Type B pancreatic cell (in vitro differentiated cells): ENCODE measurements around the gene TMCC1. TPM values are rescaled to one million over a fixed set of nuclear protein-coding genes. Genes with fewer than 3 reads are reported as not detected.
A peak's percentile ranks its signal among the peaks of the same experiment; 100 is the strongest.

Experiments
- DNase-seq: peaks from one replicate; pipeline ENCODE4 v3.0.0; 2021; ENCODE audit warnings: mixed read lengths; ENCODE audit not compliant: unreplicated experiment; ENCODE audit errors: extremely low spot score
- H3K27ac Mint-ChIP-seq: 2 replicates; pipeline ENCODE4 v1.8.0; 2021; ENCODE audit warnings: mild to moderate bottlenecking, mixed read lengths
- H3K27me3 Mint-ChIP-seq: 2 replicates; pipeline ENCODE4 v1.8.0; 2021; ENCODE audit warnings: mixed read lengths
- H3K36me3 Mint-ChIP-seq: 2 replicates; pipeline ENCODE4 v1.8.0; 2021; ENCODE audit warnings: mixed read lengths
- H3K4me1 Mint-ChIP-seq: one replicate; pipeline ENCODE4 v1.8.0; 2021; ENCODE audit warnings: mixed read lengths; ENCODE audit not compliant: unreplicated experiment
- H3K4me3 Mint-ChIP-seq: 2 replicates; pipeline ENCODE4 v1.8.0; 2021; ENCODE audit warnings: mild to moderate bottlenecking, mixed read lengths
- H3K9me3 Mint-ChIP-seq: 2 replicates; pipeline ENCODE4 v1.8.0; 2021; ENCODE audit warnings: mixed read lengths
- CTCF ChIP-seq: fragments of 200-600 bp; sonication (generic); conservative IDR thresholded peaks from 2 replicates; pipeline ENCODE4 v1.5.0; 2021; ENCODE audit warnings: antibody characterized with exemption, mild to moderate bottlenecking
- total RNA-seq: library from RNA; stranded (reverse); gene quantifications from 2 replicates; pipeline ENCODE4 v1.2.1, GENCODE V29; 2021; ENCODE audit warnings: low replicate concordance

Gene TMCC1
- total RNA-seq, 1 donor from 2014 or later = 46.9 TPM

DNA sequence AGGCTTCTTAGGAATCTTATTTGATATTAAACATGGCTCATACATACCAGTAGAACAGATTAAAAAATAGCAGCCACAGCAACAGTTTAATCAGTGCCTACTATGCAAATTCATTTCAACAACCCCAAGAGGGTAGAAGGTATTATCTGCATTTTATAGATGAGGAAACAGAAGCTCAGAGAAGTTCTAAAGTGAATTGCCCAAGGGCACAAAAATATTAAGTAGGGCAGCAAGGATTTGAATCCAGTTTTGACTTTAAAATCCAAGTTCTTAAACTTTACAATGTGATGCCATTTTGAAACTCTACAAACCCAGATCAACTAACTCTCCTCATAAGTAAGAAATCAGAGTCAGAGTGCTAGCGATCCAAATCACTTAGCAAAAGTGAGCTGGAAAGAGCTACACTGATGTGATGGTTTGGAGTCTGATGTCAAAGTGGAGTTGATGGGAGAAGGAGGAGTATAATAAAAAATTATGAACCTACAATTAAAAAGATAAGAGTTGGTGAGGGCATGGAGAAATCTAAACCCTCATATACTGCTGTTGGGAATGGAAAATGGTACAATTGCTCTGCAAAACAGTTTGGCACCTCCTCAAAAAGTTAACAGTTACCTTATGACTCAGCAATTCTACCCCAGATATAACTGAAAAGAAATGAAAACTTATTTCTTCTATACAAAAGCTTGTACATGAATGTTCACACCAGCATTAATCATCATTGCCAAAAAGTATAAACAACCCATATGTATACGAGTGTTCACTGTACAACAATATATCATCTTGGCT is 236.1 kb downstream of the TMCC1 start:
- Mint-ChIP-seq H3K36me3 (peaks cover 15% of the 10 kb centered on the region), H3K9me3 (no peaks in the 10 kb centered on the region), H3K4me1 (peaks cover 43% of the 10 kb centered on the region), H3K27me3 (no peaks in the 10 kb centered on the region), H3K4me3 (peak overlapping the region; percentile 42), H3K27ac (peak overlapping the region; percentile 74)
- TF ChIP-seq CTCF = no peak
- no peak for DNase-seq

DNA sequence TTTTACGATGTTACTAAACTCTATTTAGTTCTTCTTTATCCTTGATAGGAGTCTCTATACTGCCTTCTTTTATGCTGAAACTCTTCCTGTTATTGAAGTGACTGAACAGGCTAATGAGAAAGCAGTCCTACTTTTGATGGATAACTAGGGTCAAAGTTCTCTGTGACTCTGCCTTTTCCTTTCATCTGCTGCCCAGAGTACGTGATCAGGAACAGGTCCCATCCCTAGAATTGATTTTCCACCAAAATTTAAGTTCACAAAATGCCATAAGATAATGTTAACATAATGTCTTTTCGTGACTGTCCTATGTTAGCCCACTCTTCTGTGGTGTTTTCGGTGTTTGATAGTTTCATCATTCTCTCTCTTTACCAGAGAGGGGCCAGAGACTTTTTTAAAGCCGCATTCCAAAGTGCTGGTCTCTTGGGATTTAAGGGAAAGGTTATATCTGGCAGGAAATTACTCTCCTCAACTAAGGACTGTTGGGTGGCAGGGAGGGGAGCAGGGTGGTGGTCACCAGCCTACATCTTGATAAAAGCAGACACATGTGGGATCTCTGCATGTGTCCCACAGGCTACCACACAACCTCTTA is 236.8 kb downstream of the TMCC1 start:
- H3K27me3 Mint-ChIP-seq = no peaks in the 10 kb centered on the region
- H3K27ac Mint-ChIP-seq = peak overlapping the region; percentile 74
- H3K4me3 Mint-ChIP-seq = peak overlapping the region; percentile 42

GRCh38 chr3:129655291-129655700 is 238.2 kb downstream of the TMCC1 start:
- Mint-ChIP-seq H3K9me3 (no peaks in the 10 kb centered on the region), H3K4me1 (peaks cover 52% of the 10 kb centered on the region), H3K36me3 (peaks cover 10% of the 10 kb centered on the region), H3K27me3 (no peaks in the 10 kb centered on the region), H3K4me3 (no peak overlapping the region), H3K27ac (peak overlapping the region; percentile 15)
- TF ChIP-seq CTCF = no peak
- no peak for DNase-seq

More for the DNA sequence above, 236.8 kb downstream of the TMCC1 start:
- TF ChIP-seq CTCF = no peak
- H3K9me3 Mint-ChIP-seq = no peaks in the 10 kb centered on the region
- peaks cover 46% of the 10 kb centered on the region for H3K4me1 Mint-ChIP-seq
- H3K36me3 Mint-ChIP-seq = peaks cover 11% of the 10 kb centered on the region
- DNase-seq = no peak

- H3K36me3 Mint-ChIP-seq = peaks cover 10% of the 10 kb centered on the region
- no peaks in the 10 kb centered on the region for H3K27me3 Mint-ChIP-seq
- DNase-seq = no peak
- H3K4me3 Mint-ChIP-seq = no peak overlapping the region
- no peak for TF ChIP-seq CTCF
- no peak overlapping the region for H3K27ac Mint-ChIP-seq
- peaks cover 55% of the 10 kb centered on the region for H3K4me1 Mint-ChIP-seq
- H3K9me3 Mint-ChIP-seq = no peaks in the 10 kb centered on the region
These were observed 239.4 kb downstream of the TMCC1 start for GRCh38 chr3:129654131-129654530.

- peaks cover 10% of the 10 kb centered on the region for H3K36me3 Mint-ChIP-seq
- no peaks in the 10 kb centered on the region for H3K9me3 Mint-ChIP-seq
- DNase-seq = no peak
- H3K27ac Mint-ChIP-seq = peak overlapping the region; percentile 19
- H3K27me3 Mint-ChIP-seq = no peaks in the 10 kb centered on the region
- peaks cover 52% of the 10 kb centered on the region for H3K4me1 Mint-ChIP-seq
- TF ChIP-seq CTCF = no peak
- no peak overlapping the region for H3K4me3 Mint-ChIP-seq
These were observed 240.5 kb downstream of the TMCC1 start for GRCh38 chr3:129653019-129653418.
